Breast epithelium (tissue), 4 donors: Measurements from ENCODE around the gene SPDEF. TPM values are rescaled to one million over a fixed set of nuclear protein-coding genes. Genes with fewer than 3 reads are reported as not detected.

Source experiments
- DNase-seq, 2 donors: peaks; one replicate each; pipeline ENCODE4 v3.0.0-alpha.2; 2019; ENCODE audit warnings: low spot score in 2 of 2
- H3K27ac ChIP-seq, 2 donors: fragments of 200-600 bp; sonication (generic) in 1 of 2; one replicate each; pipeline ENCODE4 v1.5.1; 2016 to 2019; ENCODE audit warnings: mild to moderate bottlenecking in 1 of 2
- H3K27me3 ChIP-seq, 2 donors: fragments of 200-600 bp; sonication (generic) in 1 of 2; one replicate each; pipeline versions ENCODE4 v1.5.1 to v1.6.0; 2017 to 2019; ENCODE audit warnings: control low read depth in 1 of 2, mild to moderate bottlenecking in 1 of 2
- H3K36me3 ChIP-seq: fragments of 200-600 bp; one replicate; pipeline ENCODE4 v1.5.1; 2019
- H3K4me1 ChIP-seq, 2 donors: fragments of 200-600 bp; sonication (generic); one replicate each; pipeline ENCODE4 v1.5.1; 2016 to 2019; ENCODE audit warnings: control low read depth in 1 of 2
- H3K4me3 ChIP-seq, 3 donors: fragments of 200-600 bp; sonication (generic); 1 replicate in 2 of 3; 2 replicates in 1 of 3; pipeline ENCODE4 v1.5.1; 2016 to 2019; ENCODE audit warnings: mild to moderate bottlenecking in 3 of 3, moderate library complexity in 2 of 3
- H3K9me3 ChIP-seq, 2 donors: fragments of 200-600 bp; sonication (generic) in 1 of 2; one replicate each; pipeline ENCODE4 v1.5.1; 2016 to 2019; ENCODE audit warnings: control low read depth in 1 of 2
- POLR2A ChIP-seq: fragments of 450-650 bp; IDR thresholded peaks from one replicate; pipeline ENCODE4 v1.6.1; 2016; ENCODE audit warnings: antibody characterized with exemption, mild to moderate bottlenecking, moderate library complexity
- POLR2AphosphoS5 ChIP-seq, 3 donors: sonication (generic); formaldehyde crosslinking; IDR thresholded peaks; one replicate each; pipeline ENCODE4 v1.6.1; 2017; ENCODE audit warnings: antibody characterized with exemption in 3 of 3
- intact Hi-C: fragments of 100-400 bp; cut with DNase I; formaldehyde crosslinking; loops from one replicate; pipeline ENCODE4 v1.15.1; 2023; ENCODE audit warnings: low total_unique reads
- total RNA-seq, 3 donors: library from RNA; depleted of rRNA; stranded (reverse); fragments of >200 nt; gene quantifications; one replicate each; pipeline ENCODE4 v1.1.0, GENCODE V29; 2016
- TF ChIP-seq, protein P1 (sequence below), 3 donors: fragments of 450-650 bp; IDR thresholded peaks; one replicate each; pipeline ENCODE4 v1.5.1; 2016 to 2017; ENCODE audit warnings: antibody characterized with exemption in 3 of 3, mild to moderate bottlenecking in 3 of 3, moderate library complexity in 3 of 3

Gene SPDEF
- total RNA-seq, 3 donors from 2014 or later = 0.48 to 123 (median 89.0) TPM

DNA sequence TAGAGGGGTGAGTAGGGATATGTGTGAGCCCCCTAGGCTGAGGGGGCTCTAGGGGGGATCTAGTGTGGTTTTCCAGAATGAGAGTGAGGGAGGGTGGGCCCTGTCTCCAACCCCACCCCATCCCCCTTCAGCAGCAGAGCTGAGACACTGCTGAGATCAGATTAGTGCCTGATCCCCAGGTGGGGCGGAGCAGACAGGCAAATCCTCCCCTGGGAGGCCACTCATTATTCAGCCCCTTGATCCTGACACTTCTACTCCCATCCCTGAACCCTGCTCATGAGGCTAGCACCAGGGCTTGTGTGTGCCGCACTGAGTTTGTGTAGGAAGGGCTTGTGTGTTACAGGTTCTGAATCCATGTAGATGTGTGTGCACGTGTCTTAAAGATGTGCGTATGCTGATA, 42.5 kb downstream of the SPDEF start:
- Histone ChIP-seq H3K36me3 (no peaks in the 10 kb centered on the region), H3K9me3 (no peaks in the 10 kb centered on the region), H3K27me3 (no peaks in the 10 kb centered on the region), H3K4me3 (no peak overlapping the region), H3K27ac (no peak overlapping the region), H3K4me1 (no peaks in the 10 kb centered on the region)
- TF ChIP-seq POLR2AphosphoS5 (IDR thresholded peaks at IDR 0.05) (no peak), POLR2A (no peak)
- TF ChIP-seq, protein P1, sequence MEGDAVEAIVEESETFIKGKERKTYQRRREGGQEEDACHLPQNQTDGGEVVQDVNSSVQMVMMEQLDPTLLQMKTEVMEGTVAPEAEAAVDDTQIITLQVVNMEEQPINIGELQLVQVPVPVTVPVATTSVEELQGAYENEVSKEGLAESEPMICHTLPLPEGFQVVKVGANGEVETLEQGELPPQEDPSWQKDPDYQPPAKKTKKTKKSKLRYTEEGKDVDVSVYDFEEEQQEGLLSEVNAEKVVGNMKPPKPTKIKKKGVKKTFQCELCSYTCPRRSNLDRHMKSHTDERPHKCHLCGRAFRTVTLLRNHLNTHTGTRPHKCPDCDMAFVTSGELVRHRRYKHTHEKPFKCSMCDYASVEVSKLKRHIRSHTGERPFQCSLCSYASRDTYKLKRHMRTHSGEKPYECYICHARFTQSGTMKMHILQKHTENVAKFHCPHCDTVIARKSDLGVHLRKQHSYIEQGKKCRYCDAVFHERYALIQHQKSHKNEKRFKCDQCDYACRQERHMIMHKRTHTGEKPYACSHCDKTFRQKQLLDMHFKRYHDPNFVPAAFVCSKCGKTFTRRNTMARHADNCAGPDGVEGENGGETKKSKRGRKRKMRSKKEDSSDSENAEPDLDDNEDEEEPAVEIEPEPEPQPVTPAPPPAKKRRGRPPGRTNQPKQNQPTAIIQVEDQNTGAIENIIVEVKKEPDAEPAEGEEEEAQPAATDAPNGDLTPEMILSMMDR (IDR thresholded peaks at IDR 0.05) = no peak
- intact Hi-C loops = no loop called here
- no peak for DNase-seq

DNA sequence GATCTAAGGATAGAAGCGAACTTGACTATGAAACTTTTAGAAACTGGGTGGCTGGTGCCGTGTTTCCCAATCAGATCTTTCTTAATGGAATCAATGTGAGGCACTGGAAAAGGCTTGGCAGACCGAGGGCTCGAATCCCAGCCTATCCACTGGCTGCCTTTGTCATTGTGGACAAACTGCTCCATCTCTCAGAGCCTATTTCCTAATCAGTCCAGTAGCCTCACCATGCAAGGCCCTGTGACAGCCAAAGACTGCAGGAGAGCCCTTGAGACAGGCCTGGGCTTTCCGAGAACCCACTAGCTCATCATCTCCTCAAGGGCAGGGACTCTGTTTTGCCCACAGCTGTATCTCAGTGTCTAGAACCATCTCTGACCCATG, 43.4 kb downstream of the SPDEF start:
- Histone ChIP-seq H3K27me3 (no peaks in the 10 kb centered on the region), H3K9me3 (no peaks in the 10 kb centered on the region), H3K4me1 (no peaks in the 10 kb centered on the region), H3K4me3 (no peak overlapping the region), H3K36me3 (no peaks in the 10 kb centered on the region), H3K27ac (no peak overlapping the region)
- intact Hi-C loops = no loop called here
- TF ChIP-seq POLR2A (no peak), POLR2AphosphoS5 (IDR thresholded peaks at IDR 0.05) (no peak)
- TF ChIP-seq, protein P1 (IDR thresholded peaks at IDR 0.05) = no peak
- DNase-seq = no peak

DNA sequence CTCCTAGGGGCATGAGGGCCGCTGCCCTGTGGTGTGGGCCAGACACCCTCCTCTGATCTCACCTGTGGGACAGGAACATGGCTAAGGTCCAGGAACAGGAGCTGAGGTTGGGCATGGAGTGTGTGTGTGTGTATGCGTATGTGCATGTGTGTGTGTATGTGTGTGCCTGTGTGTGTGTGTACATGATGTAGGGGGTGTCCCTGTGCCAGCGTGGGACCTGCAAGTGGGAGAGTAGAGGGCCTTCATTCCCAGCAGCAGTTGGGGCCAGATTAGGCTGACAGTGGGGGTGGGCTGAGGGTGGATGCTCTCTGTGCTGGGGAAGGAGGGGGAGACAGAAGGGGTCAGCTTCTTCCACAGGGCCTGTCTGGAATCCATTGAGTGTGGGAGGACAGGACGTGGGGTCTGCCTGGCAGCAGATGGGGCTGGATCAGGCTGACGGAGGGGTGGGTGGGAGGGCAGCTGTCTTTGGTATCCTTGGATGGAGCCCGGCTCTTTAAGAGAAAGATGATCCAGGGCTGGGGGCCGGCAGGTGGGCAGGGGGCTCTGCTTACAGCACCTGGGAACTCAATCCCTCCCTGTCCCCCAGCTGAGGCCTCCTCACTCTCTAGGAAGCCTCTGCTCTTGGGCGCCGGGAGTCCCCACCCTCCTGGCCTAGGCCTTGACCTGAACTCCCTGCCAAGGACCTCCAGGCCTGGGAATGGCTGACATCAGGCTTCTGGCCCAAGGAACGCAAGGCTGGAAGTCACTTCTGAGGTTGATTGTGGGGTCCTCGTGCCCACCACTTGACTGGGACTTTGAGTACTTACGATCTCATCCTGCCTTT, 44.0 kb downstream of the SPDEF start:
- intact Hi-C loops = no loop called here
- H3K27ac ChIP-seq = no peak overlapping the region
- TF ChIP-seq, protein P1 (IDR thresholded peaks at IDR 0.05) = no peak
- TF ChIP-seq POLR2A = no peak
- H3K4me1 ChIP-seq = no peaks in the 10 kb centered on the region
- no peaks in the 10 kb centered on the region for H3K9me3 ChIP-seq
- H3K4me3 ChIP-seq = no peak overlapping the region
- no peaks in the 10 kb centered on the region for H3K36me3 ChIP-seq
- DNase-seq = no peak
- H3K27me3 ChIP-seq = no peaks in the 10 kb centered on the region

DNA sequence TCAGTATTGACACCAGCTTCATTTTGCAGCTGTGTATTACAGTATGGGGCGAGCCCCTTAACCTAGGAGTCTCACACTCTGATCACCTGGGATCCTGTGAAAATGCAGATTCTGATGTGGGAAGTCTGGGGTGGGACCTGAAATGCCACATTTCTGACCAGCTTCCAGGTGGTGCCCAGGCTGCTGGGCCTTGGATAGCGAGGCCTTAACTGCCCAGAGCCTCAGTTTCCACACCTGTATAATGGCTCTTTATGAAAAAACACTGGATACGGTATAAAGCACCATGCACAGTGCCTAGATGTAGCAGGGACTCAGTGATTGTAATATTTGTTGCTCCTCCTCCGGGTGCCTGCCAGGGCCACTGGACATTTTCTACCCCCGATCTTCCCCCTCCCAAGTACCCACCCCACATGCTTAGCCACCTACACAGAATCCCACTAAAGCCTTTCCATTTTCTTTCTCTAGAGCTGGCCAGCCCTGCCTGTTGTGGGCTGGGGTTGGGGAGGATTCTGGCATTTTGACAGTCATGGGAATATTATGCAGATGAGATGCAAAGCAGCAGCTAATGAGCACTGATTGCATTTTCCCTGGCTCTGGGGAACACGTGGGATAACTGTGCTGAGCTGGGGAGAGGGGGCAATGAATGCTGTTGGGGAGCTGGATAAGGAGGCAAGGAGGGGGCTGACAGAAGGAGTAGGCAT, 44.8 kb downstream of the SPDEF start:
- Histone ChIP-seq H3K27ac (no peak overlapping the region), H3K36me3 (no peaks in the 10 kb centered on the region), H3K4me3 (no peak overlapping the region), H3K4me1 (no peaks in the 10 kb centered on the region), H3K27me3 (no peaks in the 10 kb centered on the region), H3K9me3 (no peaks in the 10 kb centered on the region)
- no peak for DNase-seq
- TF ChIP-seq POLR2A = no peak
- no peak for TF ChIP-seq POLR2AphosphoS5 (IDR thresholded peaks at IDR 0.05)
- TF ChIP-seq, protein P1 (IDR thresholded peaks at IDR 0.05) = no peak
- intact Hi-C loops = no loop called here

DNA sequence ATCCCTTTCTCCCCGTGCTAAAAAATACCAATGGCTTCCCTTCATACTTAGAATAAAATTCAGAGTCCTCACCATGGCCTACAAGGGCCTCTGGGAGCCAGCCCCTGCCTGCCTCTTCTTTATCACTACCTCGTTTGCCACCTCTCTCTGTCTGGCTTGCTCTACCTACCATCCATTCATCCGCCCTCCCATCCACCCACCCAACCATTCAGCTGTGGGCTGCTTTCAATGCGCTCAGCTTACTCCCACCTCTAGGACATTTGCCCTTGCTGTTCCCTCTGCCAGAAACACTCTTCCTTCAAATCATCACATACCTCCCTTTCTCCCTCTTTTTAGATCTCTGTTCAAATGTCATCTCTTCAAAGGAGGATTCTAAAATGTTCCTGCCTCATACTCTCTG, 45.8 kb downstream of the SPDEF start:
- Histone ChIP-seq H3K27ac (no peak overlapping the region), H3K4me3 (no peak overlapping the region), H3K27me3 (no peaks in the 10 kb centered on the region), H3K36me3 (no peaks in the 10 kb centered on the region), H3K4me1 (no peaks in the 10 kb centered on the region), H3K9me3 (no peaks in the 10 kb centered on the region)
- no peak for TF ChIP-seq POLR2A
- TF ChIP-seq POLR2AphosphoS5 (IDR thresholded peaks at IDR 0.05) = no peak
- TF ChIP-seq, protein P1 (IDR thresholded peaks at IDR 0.05) = no peak
- intact Hi-C loops = no loop called here
- DNase-seq = no peak
